HEK293 (cell line): Measurements from ENCODE around the gene FAM131B.

Source experiments
- PRDM1 ChIP-seq: fragments of 450-650 bp; formaldehyde crosslinking; IDR thresholded peaks from 2 replicates; pipeline ENCODE4; 2016; ENCODE audit warnings: missing biosample characterization, missing genetic modification characterization
- TCF7L2 ChIP-seq: IDR thresholded peaks from 2 replicates; pipeline ENCODE4 v1.6.1; 2011; ENCODE audit warnings: low read depth, mild to moderate bottlenecking, inconsistent platforms, low read length, moderate library complexity, borderline replicate concordance
- YY1 ChIP-seq: fragments of 450-650 bp; formaldehyde crosslinking; IDR thresholded peaks from 2 replicates; pipeline ENCODE4 v1.5.1; 2018; ENCODE audit warnings: missing biosample characterization, missing genetic modification characterization
- ZNF23 ChIP-seq: fragments of 450-650 bp; formaldehyde crosslinking; IDR thresholded peaks from 2 replicates; pipeline ENCODE4 v1.5.1; 2016; ENCODE audit warnings: missing biosample characterization, missing genetic modification characterization, borderline replicate concordance
- ZNF311 ChIP-seq: fragments of 450-650 bp; formaldehyde crosslinking; IDR thresholded peaks from 2 replicates; pipeline ENCODE4 v1.5.1; 2017; ENCODE audit warnings: missing biosample characterization, missing genetic modification characterization, borderline replicate concordance
- ZNF549 ChIP-seq: fragments of 450-650 bp; IDR thresholded peaks from 2 replicates; pipeline ENCODE4 v1.5.1; 2018; ENCODE audit warnings: missing biosample characterization, missing genetic modification characterization, mild to moderate bottlenecking, inconsistent platforms, moderate library complexity
- ZNF670 ChIP-seq: fragments of 450-650 bp; formaldehyde crosslinking; IDR thresholded peaks from 2 replicates; pipeline ENCODE4 v1.5.1; 2016; ENCODE audit warnings: missing biosample characterization, missing genetic modification characterization, low read depth
- ZNF747 ChIP-seq: fragments of 450-650 bp; formaldehyde crosslinking; IDR thresholded peaks from 2 replicates; pipeline ENCODE4 v1.5.1; 2016; ENCODE audit warnings: missing biosample characterization, missing genetic modification characterization
- ZSCAN23 ChIP-seq: fragments of 450-650 bp; formaldehyde crosslinking; IDR thresholded peaks from 2 replicates; pipeline ENCODE4 v1.5.1; 2016; ENCODE audit warnings: missing biosample characterization, missing genetic modification characterization
- TF ChIP-seq, protein P1 (sequence below): fragments of 450-650 bp; formaldehyde crosslinking; IDR thresholded peaks from 2 replicates; pipeline ENCODE4 v1.5.1; 2016; ENCODE audit warnings: missing biosample characterization, missing genetic modification characterization
- TF ChIP-seq, protein P2 (sequence below): fragments of 450-650 bp; formaldehyde crosslinking; IDR thresholded peaks from 2 replicates; pipeline ENCODE4 v1.5.1; 2016; ENCODE audit warnings: missing biosample characterization, missing genetic modification characterization
- TF ChIP-seq, protein P3 (sequence below): fragments of 450-650 bp; formaldehyde crosslinking; IDR thresholded peaks from 2 replicates; pipeline ENCODE4 v1.5.1; 2016; ENCODE audit warnings: missing biosample characterization, missing genetic modification characterization
- TF ChIP-seq, protein P4 (sequence below): fragments of 450-650 bp; formaldehyde crosslinking; optimal IDR thresholded peaks from 2 replicates; pipeline ENCODE3; 2016; ENCODE audit warnings: missing biosample characterization, mild to moderate bottlenecking, missing genetic modification characterization

DNA sequence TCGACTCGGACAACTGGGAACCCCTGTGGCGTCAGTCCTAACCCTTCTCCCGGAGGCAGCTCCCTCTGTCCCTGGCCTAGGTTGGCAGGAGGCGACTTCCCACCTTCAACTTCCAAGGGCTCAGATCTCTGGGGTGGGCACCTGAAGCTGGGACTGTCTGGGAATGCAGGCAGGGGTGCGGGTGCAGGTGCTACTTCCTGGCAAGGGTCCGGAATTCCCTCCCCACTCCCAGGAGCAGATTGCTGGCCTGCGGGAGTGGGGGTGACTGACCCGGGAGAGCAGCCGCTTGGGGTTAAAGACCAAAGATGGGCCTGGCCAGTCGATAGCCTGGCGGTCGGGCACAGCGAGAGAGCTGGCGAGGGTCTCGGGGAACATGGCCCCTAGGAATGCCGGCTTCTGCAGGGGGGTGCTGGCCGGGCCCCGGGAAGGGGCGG is 45.8 kb upstream of the FAM131B start:
- TF ChIP-seq ZNF549 (tag by site-specific recombination) (no peak), ZNF311 (tag by site-specific recombination) (no peak), ZNF23 (no peak), YY1 (tag by site-specific recombination) (no peak), ZSCAN23 (tag by site-specific recombination) (no peak), ZNF670 (tag by site-specific recombination) (no peak), ZNF747 (tag by site-specific recombination) (no peak), PRDM1 (tag by site-specific recombination) (no peak), TCF7L2 (no peak)
- TF ChIP-seq, protein P1, sequence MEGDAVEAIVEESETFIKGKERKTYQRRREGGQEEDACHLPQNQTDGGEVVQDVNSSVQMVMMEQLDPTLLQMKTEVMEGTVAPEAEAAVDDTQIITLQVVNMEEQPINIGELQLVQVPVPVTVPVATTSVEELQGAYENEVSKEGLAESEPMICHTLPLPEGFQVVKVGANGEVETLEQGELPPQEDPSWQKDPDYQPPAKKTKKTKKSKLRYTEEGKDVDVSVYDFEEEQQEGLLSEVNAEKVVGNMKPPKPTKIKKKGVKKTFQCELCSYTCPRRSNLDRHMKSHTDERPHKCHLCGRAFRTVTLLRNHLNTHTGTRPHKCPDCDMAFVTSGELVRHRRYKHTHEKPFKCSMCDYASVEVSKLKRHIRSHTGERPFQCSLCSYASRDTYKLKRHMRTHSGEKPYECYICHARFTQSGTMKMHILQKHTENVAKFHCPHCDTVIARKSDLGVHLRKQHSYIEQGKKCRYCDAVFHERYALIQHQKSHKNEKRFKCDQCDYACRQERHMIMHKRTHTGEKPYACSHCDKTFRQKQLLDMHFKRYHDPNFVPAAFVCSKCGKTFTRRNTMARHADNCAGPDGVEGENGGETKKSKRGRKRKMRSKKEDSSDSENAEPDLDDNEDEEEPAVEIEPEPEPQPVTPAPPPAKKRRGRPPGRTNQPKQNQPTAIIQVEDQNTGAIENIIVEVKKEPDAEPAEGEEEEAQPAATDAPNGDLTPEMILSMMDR (tag by site-specific recombination), result no peak
- TF ChIP-seq, protein P2, sequence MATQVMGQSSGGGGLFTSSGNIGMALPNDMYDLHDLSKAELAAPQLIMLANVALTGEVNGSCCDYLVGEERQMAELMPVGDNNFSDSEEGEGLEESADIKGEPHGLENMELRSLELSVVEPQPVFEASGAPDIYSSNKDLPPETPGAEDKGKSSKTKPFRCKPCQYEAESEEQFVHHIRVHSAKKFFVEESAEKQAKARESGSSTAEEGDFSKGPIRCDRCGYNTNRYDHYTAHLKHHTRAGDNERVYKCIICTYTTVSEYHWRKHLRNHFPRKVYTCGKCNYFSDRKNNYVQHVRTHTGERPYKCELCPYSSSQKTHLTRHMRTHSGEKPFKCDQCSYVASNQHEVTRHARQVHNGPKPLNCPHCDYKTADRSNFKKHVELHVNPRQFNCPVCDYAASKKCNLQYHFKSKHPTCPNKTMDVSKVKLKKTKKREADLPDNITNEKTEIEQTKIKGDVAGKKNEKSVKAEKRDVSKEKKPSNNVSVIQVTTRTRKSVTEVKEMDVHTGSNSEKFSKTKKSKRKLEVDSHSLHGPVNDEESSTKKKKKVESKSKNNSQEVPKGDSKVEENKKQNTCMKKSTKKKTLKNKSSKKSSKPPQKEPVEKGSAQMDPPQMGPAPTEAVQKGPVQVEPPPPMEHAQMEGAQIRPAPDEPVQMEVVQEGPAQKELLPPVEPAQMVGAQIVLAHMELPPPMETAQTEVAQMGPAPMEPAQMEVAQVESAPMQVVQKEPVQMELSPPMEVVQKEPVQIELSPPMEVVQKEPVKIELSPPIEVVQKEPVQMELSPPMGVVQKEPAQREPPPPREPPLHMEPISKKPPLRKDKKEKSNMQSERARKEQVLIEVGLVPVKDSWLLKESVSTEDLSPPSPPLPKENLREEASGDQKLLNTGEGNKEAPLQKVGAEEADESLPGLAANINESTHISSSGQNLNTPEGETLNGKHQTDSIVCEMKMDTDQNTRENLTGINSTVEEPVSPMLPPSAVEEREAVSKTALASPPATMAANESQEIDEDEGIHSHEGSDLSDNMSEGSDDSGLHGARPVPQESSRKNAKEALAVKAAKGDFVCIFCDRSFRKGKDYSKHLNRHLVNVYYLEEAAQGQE (tag by site-specific recombination), result no peak
- TF ChIP-seq, protein P3, sequence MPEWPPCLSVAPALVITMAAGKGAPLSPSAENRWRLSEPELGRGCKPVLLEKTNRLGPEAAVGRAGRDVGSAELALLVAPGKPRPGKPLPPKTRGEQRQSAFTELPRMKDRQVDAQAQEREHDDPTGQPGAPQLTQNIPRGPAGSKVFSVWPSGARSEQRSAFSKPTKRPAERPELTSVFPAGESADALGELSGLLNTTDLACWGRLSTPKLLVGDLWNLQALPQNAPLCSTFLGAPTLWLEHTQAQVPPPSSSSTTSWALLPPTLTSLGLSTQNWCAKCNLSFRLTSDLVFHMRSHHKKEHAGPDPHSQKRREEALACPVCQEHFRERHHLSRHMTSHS (tag by site-specific recombination), result no peak
- TF ChIP-seq, protein P4, sequence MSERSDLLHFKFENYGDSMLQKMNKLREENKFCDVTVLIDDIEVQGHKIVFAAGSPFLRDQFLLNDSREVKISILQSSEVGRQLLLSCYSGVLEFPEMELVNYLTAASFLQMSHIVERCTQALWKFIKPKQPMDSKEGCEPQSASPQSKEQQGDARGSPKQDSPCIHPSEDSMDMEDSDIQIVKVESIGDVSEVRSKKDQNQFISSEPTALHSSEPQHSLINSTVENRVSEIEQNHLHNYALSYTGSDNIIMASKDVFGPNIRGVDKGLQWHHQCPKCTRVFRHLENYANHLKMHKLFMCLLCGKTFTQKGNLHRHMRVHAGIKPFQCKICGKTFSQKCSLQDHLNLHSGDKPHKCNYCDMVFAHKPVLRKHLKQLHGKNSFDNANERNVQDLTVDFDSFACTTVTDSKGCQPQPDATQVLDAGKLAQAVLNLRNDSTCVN (tag by site-specific recombination), result no peak
